Measurements from ENCODE around the gene ANO4.
"Not testable (repeated sequence)": the region's sequence is repeated elsewhere in the genome, so short reads cannot be mapped to it uniquely, and the experiment has no call there.

Gene ANO4

GRCh38 chr12:100927826-100928225 is 133.2 kb downstream of the ANO4 start:
- in situ Hi-C loops (cut with MboI; ENCODE audit: low pct_unique_long_range_greater_than_20kb, low sequenced_read_pairs): no loop called here

GRCh38 chr12:100932571-100932970 is 138.0 kb downstream of the ANO4 start:
- in situ Hi-C loops (cut with MboI; ENCODE audit: low pct_unique_long_range_greater_than_20kb, low sequenced_read_pairs): no loop called here
- no peak for DNase-seq

More at GRCh38 chr12:100927826-100928225, 133.2 kb downstream of the ANO4 start:
- no peak for DNase-seq

- DNase-seq; in situ Hi-C loops (cut with MboI; ENCODE audit: low pct_unique_long_range_greater_than_20kb, low sequenced_read_pairs): not testable (repeated sequence)
Measured at GRCh38 chr12:100933531-100933930, 139.0 kb downstream of the ANO4 start.

GRCh38 chr12:100935929-100936328 is 141.4 kb downstream of the ANO4 start:
- in situ Hi-C loops (cut with MboI; ENCODE audit: low pct_unique_long_range_greater_than_20kb, low sequenced_read_pairs): no loop called here
- DNase-seq: no peak

- in situ Hi-C loops (cut with MboI; ENCODE audit: low pct_unique_long_range_greater_than_20kb, low sequenced_read_pairs): no loop called here
- DNase-seq: no peak
Measured at GRCh38 chr12:100936661-100937060, 142.1 kb downstream of the ANO4 start.

- no peak for DNase-seq
- in situ Hi-C loops (cut with MboI; ENCODE audit: low pct_unique_long_range_greater_than_20kb, low sequenced_read_pairs): no loop called here
Measured at GRCh38 chr12:100940503-100940902, 145.9 kb downstream of the ANO4 start.

GRCh38 chr12:100942984-100943749 is 148.6 kb downstream of the ANO4 start:
- DNase-seq: no peak
- in situ Hi-C loops (cut with MboI; ENCODE audit: low pct_unique_long_range_greater_than_20kb, low sequenced_read_pairs): no loop called here

- no peak for DNase-seq
- in situ Hi-C loops (cut with MboI; ENCODE audit: low pct_unique_long_range_greater_than_20kb, low sequenced_read_pairs): no loop called here
Measured at GRCh38 chr12:100951756-100952155, 157.2 kb downstream of the ANO4 start.

GRCh38 chr12:100953217-100953616 is 158.6 kb downstream of the ANO4 start:
- no peak for DNase-seq
- in situ Hi-C loops (cut with MboI; ENCODE audit: low pct_unique_long_range_greater_than_20kb, low sequenced_read_pairs): no loop called here

- DNase-seq: no peak
- in situ Hi-C loops (cut with MboI; ENCODE audit: low pct_unique_long_range_greater_than_20kb, low sequenced_read_pairs): no loop called here
Measured at GRCh38 chr12:100953677-100954076, 159.1 kb downstream of the ANO4 start.

- in situ Hi-C loops (cut with MboI; ENCODE audit: low pct_unique_long_range_greater_than_20kb, low sequenced_read_pairs): no loop called here
- no peak for DNase-seq
Measured at GRCh38 chr12:100954118-100954517, 159.5 kb downstream of the ANO4 start.

GRCh38 chr12:100955139-100955538 is 160.6 kb downstream of the ANO4 start:
- no peak for DNase-seq

GRCh38 chr12:100956311-100956852 is 161.8 kb downstream of the ANO4 start:
- no peak for DNase-seq
- in situ Hi-C loops (cut with MboI; ENCODE audit: low pct_unique_long_range_greater_than_20kb, low sequenced_read_pairs): no loop called here

More at GRCh38 chr12:100955139-100955538, 160.6 kb downstream of the ANO4 start:
- in situ Hi-C loops (cut with MboI; ENCODE audit: low pct_unique_long_range_greater_than_20kb, low sequenced_read_pairs): no loop called here

GRCh38 chr12:100959481-100959880 is 164.9 kb downstream of the ANO4 start:
- no peak for DNase-seq
- in situ Hi-C loops (cut with MboI; ENCODE audit: low pct_unique_long_range_greater_than_20kb, low sequenced_read_pairs): no loop called here

- in situ Hi-C loops (cut with MboI; ENCODE audit: low pct_unique_long_range_greater_than_20kb, low sequenced_read_pairs): no loop called here
- DNase-seq: no peak
Measured at GRCh38 chr12:100962086-100962712, 167.6 kb downstream of the ANO4 start.

GRCh38 chr12:100963381-100963780 is 168.8 kb downstream of the ANO4 start:
- no peak for DNase-seq
- in situ Hi-C loops (cut with MboI; ENCODE audit: low pct_unique_long_range_greater_than_20kb, low sequenced_read_pairs): no loop called here

- DNase-seq: no peak
- in situ Hi-C loops (cut with MboI; ENCODE audit: low pct_unique_long_range_greater_than_20kb, low sequenced_read_pairs): no loop called here
Measured at GRCh38 chr12:100964028-100964427, 169.5 kb downstream of the ANO4 start.

- DNase-seq: no peak
- in situ Hi-C loops (cut with MboI; ENCODE audit: low pct_unique_long_range_greater_than_20kb, low sequenced_read_pairs): no loop called here
Measured at GRCh38 chr12:100967189-100967588, 172.6 kb downstream of the ANO4 start.

GRCh38 chr12:100970894-100971293 is 176.3 kb downstream of the ANO4 start:
- no peak for DNase-seq
- in situ Hi-C loops (cut with MboI; ENCODE audit: low pct_unique_long_range_greater_than_20kb, low sequenced_read_pairs): no loop called here

- no peak for DNase-seq
- in situ Hi-C loops (cut with MboI; ENCODE audit: low pct_unique_long_range_greater_than_20kb, low sequenced_read_pairs): no loop called here
Measured at GRCh38 chr12:100972121-100972520, 177.5 kb downstream of the ANO4 start.

All from KBM-7 (cell line).